GM12878 (cell line): Measurements from ENCODE around the gene LEPR. TPM values are rescaled to one million over a fixed set of nuclear protein-coding genes. Genes with fewer than 3 reads are reported as not detected.

Source experiments
- ATAC-seq: fragments of 200-7000 bp; cut with Tn5 transposase; 3 replicates; pipeline ENCODE4 v1.9.1; 2020; ENCODE audit warnings: mild to moderate bottlenecking, moderate library complexity
- BruUV-seq: library from RNA; stranded (reverse); fragments of 400-500 nt; replicated peaks from 2 replicates; lab custom pipeline; 2021; lab: Mats Ljungman, UMichigan
- CTCF ChIA-PET: fragments of 300-600 bp; sonication (Branson Sonifier 250); formaldehyde crosslinking; extraction: SDS; loops from one replicate; lab custom pipeline; 2021; ENCODE audit warnings: inconsistent platforms; lab: Yijun Ruan, JAX
- POLR2A ChIA-PET: fragments of 350-600 bp; formaldehyde crosslinking; extraction: SDS; loops from one replicate; lab custom pipeline; 2021; ENCODE audit warnings: inconsistent platforms; lab: Charles Lee
- RAD21 ChIA-PET: fragments of 300-600 bp; sonication (Branson Sonifier 250); formaldehyde crosslinking; loops from one replicate; lab custom pipeline; 2023; ENCODE audit warnings: antibody characterized with exemption; ENCODE audit not compliant: unreplicated experiment; lab: Charles Lee
- SMC1A ChIA-PET: fragments of 300-600 bp; sonication (Branson Sonifier 250); formaldehyde crosslinking; loops from one replicate; lab custom pipeline; 2023; ENCODE audit not compliant: unreplicated experiment, uncharacterized antibody; lab: Charles Lee
- DNase-seq: peaks from one replicate; pipeline ENCODE4 v3.0.0-alpha.2; 2011; ENCODE audit warnings: low read depth, low spot score
- FAIRE-seq: peaks from 3 replicates; lab custom pipeline; 2011; peaks lifted over from hg19 to GRCh38; lab: Jason Lieb, UNC
- H2AFZ ChIP-seq: 2 replicates; pipeline ENCODE4 v1.6.0; 2011; ENCODE audit warnings: low read depth, low read length, control low read depth; ENCODE audit not compliant: control insufficient read depth
- H3K27ac ChIP-seq: 2 replicates; pipeline ENCODE4 v1.5.1; 2011; ENCODE audit warnings: control low read depth; ENCODE audit not compliant: control insufficient read depth, insufficient read depth
- H3K27me3 ChIP-seq, 2 experiments: replicated peaks in 1 of 2; 2 replicates each; pipeline versions ENCODE4 v1.6.0 to v1.6.1; 2011; ENCODE audit warnings: low read length in 1 of 2; ENCODE audit not compliant: control insufficient read depth in 2 of 2, insufficient read depth in 2 of 2
- H3K36me3 ChIP-seq, 2 experiments: 2 replicates each; pipeline ENCODE4 v1.5.1; 2011; ENCODE audit warnings: low read length in 1 of 2; ENCODE audit not compliant: control insufficient read depth in 2 of 2, insufficient read depth in 2 of 2
- H3K4me1 ChIP-seq: 2 replicates; pipeline ENCODE4 v1.6.1; 2011; ENCODE audit warnings: mild to moderate bottlenecking, low read length, moderate library complexity, mixed read lengths; ENCODE audit not compliant: control insufficient read depth, insufficient read depth
- H3K4me2 ChIP-seq: 2 replicates; pipeline ENCODE4 v1.6.0; 2011; ENCODE audit warnings: control low read depth; ENCODE audit not compliant: control insufficient read depth, insufficient read depth
- H3K4me3 ChIP-seq: fragments of 200-600 bp; sonication (generic); 2 replicates; pipeline ENCODE4 v1.5.1; 2016
- H3K79me2 ChIP-seq: 2 replicates; pipeline ENCODE4 v1.6.0; 2011; ENCODE audit warnings: low read length; ENCODE audit not compliant: control insufficient read depth, insufficient read depth
- H3K9ac ChIP-seq: 2 replicates; pipeline ENCODE4 v1.8.0; 2011; ENCODE audit warnings: low read length, control low read depth, mixed read lengths; ENCODE audit not compliant: control insufficient read depth, insufficient read depth
- H3K9me3 ChIP-seq: replicated peaks from 3 replicates; pipeline ENCODE4 v1.5.1; 2011; ENCODE audit warnings: mild to moderate bottlenecking, low read length; ENCODE audit not compliant: control insufficient read depth, insufficient read depth
- H4K20me1 ChIP-seq: 2 replicates; pipeline ENCODE4 v1.6.0; 2011; ENCODE audit not compliant: control insufficient read depth, insufficient read depth
- BHLHE40 ChIP-seq, 2 experiments: fragments of 450-650 bp in 1 of 2; IDR thresholded peaks; 2 replicates each; pipeline ENCODE4 v1.6.1; 2011 to 2017; ENCODE audit warnings: low read depth in 2 of 2, borderline replicate concordance in 1 of 2, improper control_type of control experiment in 1 of 2, low read length in 1 of 2, mild to moderate bottlenecking in 1 of 2
- GABPA ChIP-seq: IDR thresholded peaks from 2 replicates; pipeline ENCODE4 v1.6.1; 2014; ENCODE audit warnings: antibody characterized with exemption, low read depth, mild to moderate bottlenecking, inconsistent platforms
- KLF5 ChIP-seq: fragments of 450-650 bp; IDR thresholded peaks from 2 replicates; pipeline ENCODE4 v1.6.1; 2014; ENCODE audit warnings: mild to moderate bottlenecking; ENCODE audit not compliant: partially characterized antibody
- MEF2B ChIP-seq: fragments of 450-650 bp; IDR thresholded peaks from 2 replicates; pipeline ENCODE4 v1.6.1; 2018; ENCODE audit warnings: mild to moderate bottlenecking, moderate library complexity; ENCODE audit not compliant: partially characterized antibody, poor library complexity, severe bottlenecking
- NFYB ChIP-seq: IDR thresholded peaks from 2 replicates; pipeline ENCODE4 v1.6.1; 2011; ENCODE audit warnings: low read depth, mild to moderate bottlenecking, low read length, improper control_type of control experiment, moderate library complexity; ENCODE audit not compliant: insufficient read depth
- POLR2A ChIP-seq: IDR thresholded peaks from 2 replicates; pipeline ENCODE4 v1.6.1; 2011; ENCODE audit warnings: low read depth, mild to moderate bottlenecking, low read length
- SMAD5 ChIP-seq: IDR thresholded peaks from 2 replicates; pipeline ENCODE4 v1.6.1; 2016; ENCODE audit warnings: antibody characterized with exemption, low read depth
- SRF ChIP-seq, 2 experiments: IDR thresholded peaks; 2 replicates each; pipeline ENCODE4 v1.6.1; 2011; ENCODE audit warnings: low read depth in 2 of 2, low read length in 2 of 2, mild to moderate bottlenecking in 1 of 2, moderate library complexity in 1 of 2
- SUZ12 ChIP-seq: fragments of 200-600 bp; sonication (generic); IDR thresholded peaks from one replicate; pipeline ENCODE4 v1.6.1; 2018; ENCODE audit warnings: antibody characterized with exemption, mild to moderate bottlenecking; ENCODE audit not compliant: unreplicated experiment
- YY1 ChIP-seq: IDR thresholded peaks from 2 replicates; pipeline ENCODE4 v1.6.1; 2011; ENCODE audit warnings: low read depth, mild to moderate bottlenecking, low read length
- WGBS: methylation state at CpG from one replicate; pipeline ENCODE4 v1.1.6; 2016; ENCODE audit warnings: low lambda C conversion rate; ENCODE audit not compliant: insufficient replicate concordance, insufficient coverage; ENCODE audit errors: missing lambda C conversion rate; 5-methylcytosine and 5-hydroxymethylcytosine counted together
- in situ Hi-C: fragments of 300-500 bp; cut with MboI; formaldehyde crosslinking; loops from 9 replicates; pipeline ENCODE4 v1.14.3; 2018; ENCODE audit warnings: mixed read lengths
- intact Hi-C: fragments of 100-400 bp; cut with micrococcal nuclease; formaldehyde crosslinking; loops from one replicate; pipeline ENCODE4 v1.14.2; 2022; ENCODE audit not compliant: unreplicated experiment
- polyA plus RNA-seq, 11 experiments: library from polyadenylated mRNA; depleted of rRNA in 4 of 11; unstranded in 6 of 11; stranded (reverse) in 5 of 11; fragments of >200 nt; fragmentation: Nextera tagmentation in 4 of 11; fragmentation: Illumina TruSeq in 1 of 11; extraction: Ambion mirVana in 4 of 11; extraction: Trizol in 1 of 11; gene quantifications; 1 replicate in 1 of 11; 2 replicates in 10 of 11; pipeline versions ENCODE4 v1.2.1 to v1.2.3, GENCODE V29; 2011 to 2016; ENCODE audit warnings: inconsistent platforms in 2 of 11, missing spikeins in 2 of 11, low read depth in 1 of 11
- total RNA-seq, 4 experiments: library from RNA; depleted of rRNA in 3 of 4; stranded (reverse); fragments of >200 nt in 3 of 4; fragmentation: Illumina TruSeq in 1 of 4; extraction: Trizol in 1 of 4; gene quantifications; 2 replicates each; pipeline versions ENCODE4 v1.2.1 to v1.2.3, GENCODE V29; 2013 to 2021
- TF ChIP-seq, protein P1 (sequence below): fragments of 450-650 bp; formaldehyde crosslinking; IDR thresholded peaks from 2 replicates; pipeline ENCODE4 v1.5.0; 2022; ENCODE audit warnings: mild to moderate bottlenecking, missing genetic modification characterization
- TF ChIP-seq, protein P2 (sequence below): fragments of 450-650 bp; IDR thresholded peaks from 2 replicates; pipeline ENCODE4 v1.6.1; 2018; ENCODE audit warnings: mild to moderate bottlenecking, low read depth, moderate library complexity; ENCODE audit not compliant: partially characterized antibody
- TF ChIP-seq, protein P3 (sequence below), 3 experiments: IDR thresholded peaks in 2 of 3; conservative IDR thresholded peaks in 1 of 3; 2 replicates each; pipeline ENCODE4 v1.5.1; 2011; ENCODE audit warnings: low read depth in 3 of 3, low read length in 3 of 3, mild to moderate bottlenecking in 3 of 3, control low read depth in 2 of 3, moderate library complexity in 2 of 3, inconsistent platforms in 1 of 3, mixed read lengths in 1 of 3; ENCODE audit not compliant: control insufficient read depth in 2 of 3, insufficient read depth in 1 of 3; ENCODE audit errors: extremely low read depth in 1 of 3
- TF ChIP-seq, protein P4 (sequence below): fragments of 150-350 bp; IDR thresholded peaks from 2 replicates; pipeline ENCODE4 v1.6.1; 2014; ENCODE audit warnings: mild to moderate bottlenecking, low read depth, low read length

LEPR gene
- total and polyA plus RNA-seq, 10 of the 15 experiments (the other 5 are each of a cell fraction or from before 2014, with no cell fraction given) = 0.49 to 3.7 (median 1.2) TPM

DNA sequence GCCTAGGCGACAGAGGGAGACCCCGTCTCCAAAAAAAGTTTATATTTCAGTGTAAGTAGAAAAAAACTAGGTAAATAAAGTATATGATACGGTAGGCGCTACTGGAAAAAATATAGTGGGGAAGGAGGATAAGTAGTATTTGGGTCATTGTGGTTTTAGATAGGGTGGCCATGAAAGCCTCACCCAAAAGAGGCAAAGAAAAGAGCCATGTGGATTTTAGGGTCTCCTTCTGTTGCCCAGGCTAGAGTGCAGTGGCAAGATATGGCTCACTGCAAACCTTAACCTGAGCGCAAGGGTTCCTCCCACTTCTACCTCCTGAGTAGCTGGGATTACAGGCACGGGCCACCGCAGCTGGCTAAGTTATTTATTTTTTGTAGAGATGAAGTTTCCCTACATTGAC, 17.1 kb downstream of the LEPR start:
- Histone ChIP-seq H3K4me3 (no peak overlapping the region), H3K79me2 (no peaks in the 10 kb centered on the region), H2AFZ (no peak overlapping the region), H3K4me1 (no peaks in the 10 kb centered on the region), H3K9me3 (no peaks in the 10 kb centered on the region), H3K27me3 (no peaks in the 10 kb centered on the region), H3K4me2 (no peak overlapping the region), H3K36me3 (peaks cover 0 to 6% of the 10 kb centered on the region in 2 experiments; a peak in 1 of 4 replicates), H3K9ac (no peak overlapping the region), H3K27ac (no peak overlapping the region), H4K20me1 (no peaks in the 10 kb centered on the region)
- DNase-seq (no peak), FAIRE-seq (no peak), ATAC-seq (no peak)
- WGBS = 95% methylated on average over 7 of the region's 7 CpGs
- ChIA-PET SMC1A (interaction anchor here (0.6 to 1.0 kb wide), 2 partner anchors 107 to 249 kb away, joined by 3 to 4 read pairs; no protein-coding TSS in a partner anchor), CTCF (interaction anchor here (0.6 to 0.9 kb wide), 2 partner anchors 11 to 79 kb away, joined by 3 read pairs; no protein-coding TSS in a partner anchor), RAD21 (no interaction called here), POLR2A (interaction anchor here (0.7 kb wide), 1 partner anchor 10 kb away, joined by 9 read pairs; no protein-coding TSS in a partner anchor)
- intact Hi-C loops = loop anchor here (10.0 kb wide), 1 partner anchor 203 kb away; no protein-coding TSS in a partner anchor
- in situ Hi-C loops = no loop called here
- no TSS peak for BruUV-seq
- TF ChIP-seq MEF2B = no peak
- no peak for TF ChIP-seq BHLHE40 (IDR thresholded peaks at IDR 0.05; ENCODE audit: borderline replicate concordance in 1 of 2, low read depth in 2 of 2, low read length in 1 of 2)
- no peak for TF ChIP-seq SRF (IDR thresholded peaks at IDR 0.05; ENCODE audit: low read depth in 2 of 2, low read length in 2 of 2)
- TF ChIP-seq, protein P1, sequence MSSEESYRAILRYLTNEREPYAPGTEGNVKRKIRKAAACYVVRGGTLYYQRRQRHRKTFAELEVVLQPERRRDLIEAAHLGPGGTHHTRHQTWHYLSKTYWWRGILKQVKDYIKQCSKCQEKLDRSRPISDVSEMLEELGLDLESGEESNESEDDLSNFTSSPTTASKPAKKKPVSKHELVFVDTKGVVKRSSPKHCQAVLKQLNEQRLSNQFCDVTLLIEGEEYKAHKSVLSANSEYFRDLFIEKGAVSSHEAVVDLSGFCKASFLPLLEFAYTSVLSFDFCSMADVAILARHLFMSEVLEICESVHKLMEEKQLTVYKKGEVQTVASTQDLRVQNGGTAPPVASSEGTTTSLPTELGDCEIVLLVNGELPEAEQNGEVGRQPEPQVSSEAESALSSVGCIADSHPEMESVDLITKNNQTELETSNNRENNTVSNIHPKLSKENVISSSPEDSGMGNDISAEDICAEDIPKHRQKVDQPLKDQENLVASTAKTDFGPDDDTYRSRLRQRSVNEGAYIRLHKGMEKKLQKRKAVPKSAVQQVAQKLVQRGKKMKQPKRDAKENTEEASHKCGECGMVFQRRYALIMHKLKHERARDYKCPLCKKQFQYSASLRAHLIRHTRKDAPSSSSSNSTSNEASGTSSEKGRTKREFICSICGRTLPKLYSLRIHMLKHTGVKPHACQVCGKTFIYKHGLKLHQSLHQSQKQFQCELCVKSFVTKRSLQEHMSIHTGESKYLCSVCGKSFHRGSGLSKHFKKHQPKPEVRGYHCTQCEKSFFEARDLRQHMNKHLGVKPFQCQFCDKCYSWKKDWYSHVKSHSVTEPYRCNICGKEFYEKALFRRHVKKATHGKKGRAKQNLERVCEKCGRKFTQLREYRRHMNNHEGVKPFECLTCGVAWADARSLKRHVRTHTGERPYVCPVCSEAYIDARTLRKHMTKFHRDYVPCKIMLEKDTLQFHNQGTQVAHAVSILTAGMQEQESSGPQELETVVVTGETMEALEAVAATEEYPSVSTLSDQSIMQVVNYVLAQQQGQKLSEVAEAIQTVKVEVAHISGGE = no peak
- TF ChIP-seq, protein P2, sequence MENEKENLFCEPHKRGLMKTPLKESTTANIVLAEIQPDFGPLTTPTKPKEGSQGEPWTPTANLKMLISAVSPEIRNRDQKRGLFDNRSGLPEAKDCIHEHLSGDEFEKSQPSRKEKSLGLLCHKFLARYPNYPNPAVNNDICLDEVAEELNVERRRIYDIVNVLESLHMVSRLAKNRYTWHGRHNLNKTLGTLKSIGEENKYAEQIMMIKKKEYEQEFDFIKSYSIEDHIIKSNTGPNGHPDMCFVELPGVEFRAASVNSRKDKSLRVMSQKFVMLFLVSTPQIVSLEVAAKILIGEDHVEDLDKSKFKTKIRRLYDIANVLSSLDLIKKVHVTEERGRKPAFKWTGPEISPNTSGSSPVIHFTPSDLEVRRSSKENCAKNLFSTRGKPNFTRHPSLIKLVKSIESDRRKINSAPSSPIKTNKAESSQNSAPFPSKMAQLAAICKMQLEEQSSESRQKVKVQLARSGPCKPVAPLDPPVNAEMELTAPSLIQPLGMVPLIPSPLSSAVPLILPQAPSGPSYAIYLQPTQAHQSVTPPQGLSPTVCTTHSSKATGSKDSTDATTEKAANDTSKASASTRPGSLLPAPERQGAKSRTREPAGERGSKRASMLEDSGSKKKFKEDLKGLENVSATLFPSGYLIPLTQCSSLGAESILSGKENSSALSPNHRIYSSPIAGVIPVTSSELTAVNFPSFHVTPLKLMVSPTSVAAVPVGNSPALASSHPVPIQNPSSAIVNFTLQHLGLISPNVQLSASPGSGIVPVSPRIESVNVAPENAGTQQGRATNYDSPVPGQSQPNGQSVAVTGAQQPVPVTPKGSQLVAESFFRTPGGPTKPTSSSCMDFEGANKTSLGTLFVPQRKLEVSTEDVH = no peak
- no peak for TF ChIP-seq NFYB
- no peak for TF ChIP-seq KLF5
- TF ChIP-seq POLR2A = no peak
- no peak for TF ChIP-seq GABPA
- no peak for TF ChIP-seq SUZ12
- TF ChIP-seq YY1 = no peak
- TF ChIP-seq, protein P3, sequence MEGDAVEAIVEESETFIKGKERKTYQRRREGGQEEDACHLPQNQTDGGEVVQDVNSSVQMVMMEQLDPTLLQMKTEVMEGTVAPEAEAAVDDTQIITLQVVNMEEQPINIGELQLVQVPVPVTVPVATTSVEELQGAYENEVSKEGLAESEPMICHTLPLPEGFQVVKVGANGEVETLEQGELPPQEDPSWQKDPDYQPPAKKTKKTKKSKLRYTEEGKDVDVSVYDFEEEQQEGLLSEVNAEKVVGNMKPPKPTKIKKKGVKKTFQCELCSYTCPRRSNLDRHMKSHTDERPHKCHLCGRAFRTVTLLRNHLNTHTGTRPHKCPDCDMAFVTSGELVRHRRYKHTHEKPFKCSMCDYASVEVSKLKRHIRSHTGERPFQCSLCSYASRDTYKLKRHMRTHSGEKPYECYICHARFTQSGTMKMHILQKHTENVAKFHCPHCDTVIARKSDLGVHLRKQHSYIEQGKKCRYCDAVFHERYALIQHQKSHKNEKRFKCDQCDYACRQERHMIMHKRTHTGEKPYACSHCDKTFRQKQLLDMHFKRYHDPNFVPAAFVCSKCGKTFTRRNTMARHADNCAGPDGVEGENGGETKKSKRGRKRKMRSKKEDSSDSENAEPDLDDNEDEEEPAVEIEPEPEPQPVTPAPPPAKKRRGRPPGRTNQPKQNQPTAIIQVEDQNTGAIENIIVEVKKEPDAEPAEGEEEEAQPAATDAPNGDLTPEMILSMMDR (IDR thresholded peaks at IDR 0.05 in 2 of 3, conservative IDR thresholded peaks at IDR 0.05 in 1 of 3; ENCODE audit: control insufficient read depth in 2 of 3, extremely low read depth in 1 of 3, insufficient read depth in 1 of 3, low read depth in 3 of 3, low read length in 3 of 3) = no peak
- TF ChIP-seq SMAD5 = no peak
- TF ChIP-seq, protein P4, sequence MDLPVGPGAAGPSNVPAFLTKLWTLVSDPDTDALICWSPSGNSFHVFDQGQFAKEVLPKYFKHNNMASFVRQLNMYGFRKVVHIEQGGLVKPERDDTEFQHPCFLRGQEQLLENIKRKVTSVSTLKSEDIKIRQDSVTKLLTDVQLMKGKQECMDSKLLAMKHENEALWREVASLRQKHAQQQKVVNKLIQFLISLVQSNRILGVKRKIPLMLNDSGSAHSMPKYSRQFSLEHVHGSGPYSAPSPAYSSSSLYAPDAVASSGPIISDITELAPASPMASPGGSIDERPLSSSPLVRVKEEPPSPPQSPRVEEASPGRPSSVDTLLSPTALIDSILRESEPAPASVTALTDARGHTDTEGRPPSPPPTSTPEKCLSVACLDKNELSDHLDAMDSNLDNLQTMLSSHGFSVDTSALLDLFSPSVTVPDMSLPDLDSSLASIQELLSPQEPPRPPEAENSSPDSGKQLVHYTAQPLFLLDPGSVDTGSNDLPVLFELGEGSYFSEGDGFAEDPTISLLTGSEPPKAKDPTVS = no peak
